Right forelimb (tissue), 1 donor: ENCODE measurements around the gene HMGXB4.

Source experiments
- DNase-seq: peaks from one replicate; pipeline ENCODE4 v3.0.0-alpha.2; 2018

HMGXB4 gene

GRCh38 chr22:35311551-35311999, 54.3 kb downstream of the HMGXB4 start:
- DNase-seq, result peak; percentile 28

GRCh38 chr22:35312198-35313059, 55.1 kb downstream of the HMGXB4 start:
- DNase-seq, result peak; percentile 41

- peak; percentile 70 for DNase-seq
These were observed 56.2 kb downstream of the HMGXB4 start for GRCh38 chr22:35313311-35314121.

- DNase-seq, result no peak
These were observed 57.1 kb downstream of the HMGXB4 start for GRCh38 chr22:35314161-35314942.

GRCh38 chr22:35315141-35315854, 58.0 kb downstream of the HMGXB4 start:
- DNase-seq, result peak; percentile 33

- DNase-seq, result no peak
These were observed 58.8 kb downstream of the HMGXB4 start for GRCh38 chr22:35315855-35316745.

GRCh38 chr22:35316751-35317150, 59.5 kb downstream of the HMGXB4 start:
- DNase-seq, result no peak

GRCh38 chr22:35317680-35318290, 60.5 kb downstream of the HMGXB4 start:
- no peak for DNase-seq

GRCh38 chr22:35318346-35319215, 61.3 kb downstream of the HMGXB4 start:
- no peak for DNase-seq

GRCh38 chr22:35319244-35319985, 62.1 kb downstream of the HMGXB4 start:
- DNase-seq, result no peak

- DNase-seq, result no peak
These were observed 64.8 kb downstream of the HMGXB4 start for GRCh38 chr22:35322126-35322525.

- no peak for DNase-seq
These were observed 65.6 kb downstream of the HMGXB4 start for GRCh38 chr22:35322893-35323292.

- no peak for DNase-seq
These were observed 66.0 kb downstream of the HMGXB4 start for GRCh38 chr22:35323305-35323704.

GRCh38 chr22:35324067-35324466, 66.8 kb downstream of the HMGXB4 start:
- no peak for DNase-seq

- no peak for DNase-seq
These were observed 67.5 kb downstream of the HMGXB4 start for GRCh38 chr22:35324762-35325161.

GRCh38 chr22:35325209-35325608, 67.9 kb downstream of the HMGXB4 start:
- no peak for DNase-seq

- DNase-seq, result no peak
These were observed 69.7 kb downstream of the HMGXB4 start for GRCh38 chr22:35326854-35327562.
